ENCODE measurements around the gene AHNAK.

Gene AHNAK

DNA sequence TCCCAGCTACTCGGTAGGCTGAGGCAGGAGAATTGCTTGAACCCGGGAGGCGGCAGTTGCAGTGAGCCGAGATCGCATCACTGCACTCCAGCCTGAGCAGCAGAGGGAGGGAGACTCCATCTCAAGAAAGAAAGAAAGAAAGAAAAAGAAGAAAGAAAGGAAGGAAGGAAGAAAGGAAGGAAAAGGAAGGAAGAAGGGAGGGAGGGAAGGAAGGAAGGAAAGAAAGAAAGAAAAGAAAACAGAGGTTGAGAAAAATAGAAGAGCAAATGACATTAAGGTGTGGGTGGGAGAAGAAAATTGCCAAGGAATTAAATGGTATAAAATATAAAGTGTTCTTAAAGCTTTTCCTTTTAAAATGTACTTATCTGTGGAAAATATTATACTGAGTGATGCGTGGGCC lies 49.9 kb downstream of the AHNAK start:
- Histone ChIP-seq H3K36me3 (ENCODE audit: control insufficient read depth in 2 of 2, insufficient read depth in 2 of 2, low read length in 2 of 2) (no peaks in the 10 kb centered on the region), H3K9me3 (ENCODE audit: control insufficient read depth in 2 of 2, low read length in 2 of 2) (no peaks in the 10 kb centered on the region), H3K4me1 (ENCODE audit: control insufficient read depth in 2 of 2, insufficient read depth in 2 of 2, low read length in 2 of 2) (peaks cover 12 to 26% of the 10 kb centered on the region in 2 donors), H3K4me3 (ENCODE audit: low read length in 2 of 2) (no peak overlapping the region), H3K27me3 (ENCODE audit: control insufficient read depth in 2 of 2, insufficient read depth in 2 of 2, low read length in 2 of 2) (no peaks in the 10 kb centered on the region), H3K27ac (ENCODE audit: low read depth in 2 of 2, low read length in 2 of 2) (peak overlapping the region in 1 of 2 donors; percentile 51), H3K9ac (ENCODE audit: low read depth in 1 of 2, low read length in 2 of 2) (peak overlapping the region in 1 of 2 donors; percentile 26)

DNA sequence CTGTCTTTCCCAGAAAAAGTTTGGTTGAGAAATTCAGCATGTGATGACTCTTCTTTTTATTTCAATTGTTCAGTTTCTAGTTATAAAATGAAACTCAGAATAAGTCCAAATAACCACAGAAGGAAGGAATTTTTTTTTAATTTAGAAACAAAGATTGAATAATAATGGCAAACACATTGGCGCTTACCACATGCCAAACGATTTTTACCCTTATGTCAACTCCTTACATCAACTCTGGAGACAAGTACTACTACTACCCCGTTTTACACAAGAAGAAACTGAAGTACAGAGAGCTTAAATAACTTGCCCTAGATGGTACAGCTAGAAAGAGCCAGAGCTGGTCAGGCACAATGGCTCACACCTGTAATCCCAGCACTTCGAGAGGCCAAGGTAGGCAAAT lies 52.4 kb downstream of the AHNAK start:
- Histone ChIP-seq H3K4me3 (ENCODE audit: low read length in 2 of 2) (no peak overlapping the region), H3K4me1 (ENCODE audit: control insufficient read depth in 2 of 2, insufficient read depth in 2 of 2, low read length in 2 of 2) (peaks cover 3 to 13% of the 10 kb centered on the region in 2 donors)

DNA sequence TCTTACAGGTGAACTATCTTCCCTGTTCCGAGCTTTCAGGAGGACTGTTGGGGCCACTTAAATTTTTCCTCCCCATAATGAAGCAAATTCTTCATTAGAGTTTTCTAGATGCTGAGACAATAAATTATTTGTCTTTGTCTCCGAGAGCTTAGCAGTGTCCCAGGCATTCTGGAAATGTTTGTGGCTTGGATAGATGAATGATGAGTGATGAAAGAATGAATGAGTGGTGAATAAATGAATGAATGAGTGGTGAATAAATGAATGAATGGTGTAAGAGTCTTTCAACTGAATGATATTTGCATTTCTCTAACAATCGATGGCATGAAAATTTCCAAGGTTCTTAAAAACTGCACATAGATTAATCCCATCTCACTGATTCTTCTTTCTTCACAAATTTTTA lies 52.8 kb downstream of the AHNAK start:
- Histone ChIP-seq H3K27me3 (ENCODE audit: control insufficient read depth in 2 of 2, insufficient read depth in 2 of 2, low read length in 2 of 2) (no peaks in the 10 kb centered on the region), H3K9ac (ENCODE audit: low read depth in 1 of 2, low read length in 2 of 2) (no peak overlapping the region), H3K4me3 (ENCODE audit: low read length in 2 of 2) (no peak overlapping the region), H3K36me3 (ENCODE audit: control insufficient read depth in 2 of 2, insufficient read depth in 2 of 2, low read length in 2 of 2) (no peaks in the 10 kb centered on the region), H3K9me3 (ENCODE audit: control insufficient read depth in 2 of 2, low read length in 2 of 2) (no peaks in the 10 kb centered on the region), H3K27ac (ENCODE audit: low read depth in 2 of 2, low read length in 2 of 2) (no peak overlapping the region), H3K4me1 (ENCODE audit: control insufficient read depth in 2 of 2, insufficient read depth in 2 of 2, low read length in 2 of 2) (peaks cover 3 to 10% of the 10 kb centered on the region in 2 donors)

More for the DNA sequence above, 52.4 kb downstream of the AHNAK start:
- no peak overlapping the region for H3K27ac ChIP-seq (ENCODE audit: low read depth in 2 of 2, low read length in 2 of 2)
- H3K9me3 ChIP-seq (ENCODE audit: control insufficient read depth in 2 of 2, low read length in 2 of 2): no peaks in the 10 kb centered on the region
- H3K27me3 ChIP-seq (ENCODE audit: control insufficient read depth in 2 of 2, insufficient read depth in 2 of 2, low read length in 2 of 2): no peaks in the 10 kb centered on the region
- H3K9ac ChIP-seq (ENCODE audit: low read depth in 1 of 2, low read length in 2 of 2): no peak overlapping the region
- no peaks in the 10 kb centered on the region for H3K36me3 ChIP-seq (ENCODE audit: control insufficient read depth in 2 of 2, insufficient read depth in 2 of 2, low read length in 2 of 2)

DNA sequence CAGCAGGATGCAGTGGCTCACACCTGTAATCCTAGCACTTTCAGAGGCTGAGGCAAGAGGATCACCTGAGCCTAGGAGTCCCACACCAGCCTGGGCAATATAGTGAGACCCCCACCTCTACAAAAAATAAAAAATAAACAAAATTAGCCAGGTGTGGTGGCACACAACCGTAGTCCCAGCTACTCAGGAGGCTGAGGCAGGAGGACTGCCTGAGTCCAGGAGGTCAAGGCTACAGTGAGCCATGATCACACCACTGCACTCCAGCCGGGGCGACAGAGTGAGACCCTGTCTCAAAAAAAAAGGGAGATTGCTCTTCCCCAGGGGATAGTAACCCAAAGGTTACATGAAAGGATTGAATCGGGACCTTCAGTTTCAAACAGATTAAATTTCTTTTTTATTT lies 54.0 kb downstream of the AHNAK start:
- Histone ChIP-seq H3K27ac (ENCODE audit: low read depth in 2 of 2, low read length in 2 of 2) (no peak overlapping the region), H3K27me3 (ENCODE audit: control insufficient read depth in 2 of 2, insufficient read depth in 2 of 2, low read length in 2 of 2) (no peaks in the 10 kb centered on the region), H3K4me1 (ENCODE audit: control insufficient read depth in 2 of 2, insufficient read depth in 2 of 2, low read length in 2 of 2) (peaks cover 3 to 8% of the 10 kb centered on the region in 2 donors), H3K9ac (ENCODE audit: low read depth in 1 of 2, low read length in 2 of 2) (no peak overlapping the region), H3K9me3 (ENCODE audit: control insufficient read depth in 2 of 2, low read length in 2 of 2) (no peaks in the 10 kb centered on the region), H3K36me3 (ENCODE audit: control insufficient read depth in 2 of 2, insufficient read depth in 2 of 2, low read length in 2 of 2) (no peaks in the 10 kb centered on the region), H3K4me3 (ENCODE audit: low read length in 2 of 2) (no peak overlapping the region)

DNA sequence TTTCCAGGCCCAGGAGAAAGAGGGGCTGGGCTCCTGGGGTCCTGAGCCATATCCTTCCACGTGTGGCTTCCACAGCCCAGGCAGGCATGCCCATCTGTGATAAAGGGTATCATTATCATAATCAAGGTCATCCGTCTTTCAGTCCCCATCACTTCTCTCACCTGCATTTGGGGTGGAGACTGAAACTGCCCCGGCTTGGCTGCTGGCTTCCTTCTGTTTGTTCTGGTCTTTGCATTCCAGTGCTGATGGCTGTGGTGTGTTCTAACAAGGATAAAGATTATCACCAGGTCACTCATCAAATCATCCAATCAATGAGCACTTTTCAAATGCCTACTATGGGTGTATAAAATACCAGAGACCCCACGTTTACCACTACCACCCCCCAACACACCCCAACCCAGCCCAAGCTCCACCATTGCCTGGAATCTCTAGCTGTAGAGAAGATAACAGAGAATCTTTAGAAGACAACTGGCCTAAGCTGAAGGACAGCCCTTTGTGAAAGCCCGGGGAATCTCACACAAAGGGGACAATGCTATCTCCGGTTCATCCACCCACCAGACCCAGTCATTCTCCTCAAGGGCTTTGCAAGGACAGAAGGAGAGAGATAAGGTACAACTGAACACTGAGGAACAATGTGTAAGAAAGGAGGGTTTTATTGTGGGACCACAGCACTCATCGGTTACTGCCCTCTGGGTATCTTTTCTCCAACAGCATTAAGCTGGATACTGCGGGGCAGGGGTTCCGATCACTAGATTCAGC lies 54.9 kb downstream of the AHNAK start:
- Histone ChIP-seq H3K4me3 (ENCODE audit: low read length in 2 of 2) (no peak overlapping the region), H3K36me3 (ENCODE audit: control insufficient read depth in 2 of 2, insufficient read depth in 2 of 2, low read length in 2 of 2) (no peaks in the 10 kb centered on the region), H3K27me3 (ENCODE audit: control insufficient read depth in 2 of 2, insufficient read depth in 2 of 2, low read length in 2 of 2) (no peaks in the 10 kb centered on the region)

DNA sequence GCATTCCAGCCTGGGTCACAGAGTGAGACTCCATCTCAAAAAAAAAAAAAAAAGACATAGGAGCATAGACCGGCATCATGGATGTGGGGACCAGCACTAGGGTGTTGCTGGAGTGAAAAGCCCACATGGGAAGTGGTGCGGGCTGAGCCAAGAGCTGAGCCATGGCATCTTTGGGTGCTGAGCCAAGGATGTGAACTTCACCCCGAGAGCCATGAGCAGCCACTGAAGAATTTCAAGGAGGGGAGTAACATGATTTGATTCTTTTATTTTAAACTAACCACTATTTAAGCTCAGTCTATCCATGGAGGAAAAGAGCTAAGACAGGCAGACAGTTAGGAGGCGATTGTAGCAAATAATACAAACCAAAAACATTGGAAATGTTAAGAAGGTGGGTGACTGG lies 57.4 kb downstream of the AHNAK start:
- Histone ChIP-seq H3K27ac (ENCODE audit: low read depth in 2 of 2, low read length in 2 of 2) (no peak overlapping the region), H3K4me3 (ENCODE audit: low read length in 2 of 2) (no peak overlapping the region), H3K27me3 (ENCODE audit: control insufficient read depth in 2 of 2, insufficient read depth in 2 of 2, low read length in 2 of 2) (no peaks in the 10 kb centered on the region)

More for the DNA sequence above, 54.9 kb downstream of the AHNAK start:
- Histone ChIP-seq H3K9me3 (ENCODE audit: control insufficient read depth in 2 of 2, low read length in 2 of 2) (no peaks in the 10 kb centered on the region), H3K27ac (ENCODE audit: low read depth in 2 of 2, low read length in 2 of 2) (no peak overlapping the region), H3K9ac (ENCODE audit: low read depth in 1 of 2, low read length in 2 of 2) (no peak overlapping the region), H3K4me1 (ENCODE audit: control insufficient read depth in 2 of 2, insufficient read depth in 2 of 2, low read length in 2 of 2) (peaks cover 0 to 2% of the 10 kb centered on the region in 2 donors)

DNA sequence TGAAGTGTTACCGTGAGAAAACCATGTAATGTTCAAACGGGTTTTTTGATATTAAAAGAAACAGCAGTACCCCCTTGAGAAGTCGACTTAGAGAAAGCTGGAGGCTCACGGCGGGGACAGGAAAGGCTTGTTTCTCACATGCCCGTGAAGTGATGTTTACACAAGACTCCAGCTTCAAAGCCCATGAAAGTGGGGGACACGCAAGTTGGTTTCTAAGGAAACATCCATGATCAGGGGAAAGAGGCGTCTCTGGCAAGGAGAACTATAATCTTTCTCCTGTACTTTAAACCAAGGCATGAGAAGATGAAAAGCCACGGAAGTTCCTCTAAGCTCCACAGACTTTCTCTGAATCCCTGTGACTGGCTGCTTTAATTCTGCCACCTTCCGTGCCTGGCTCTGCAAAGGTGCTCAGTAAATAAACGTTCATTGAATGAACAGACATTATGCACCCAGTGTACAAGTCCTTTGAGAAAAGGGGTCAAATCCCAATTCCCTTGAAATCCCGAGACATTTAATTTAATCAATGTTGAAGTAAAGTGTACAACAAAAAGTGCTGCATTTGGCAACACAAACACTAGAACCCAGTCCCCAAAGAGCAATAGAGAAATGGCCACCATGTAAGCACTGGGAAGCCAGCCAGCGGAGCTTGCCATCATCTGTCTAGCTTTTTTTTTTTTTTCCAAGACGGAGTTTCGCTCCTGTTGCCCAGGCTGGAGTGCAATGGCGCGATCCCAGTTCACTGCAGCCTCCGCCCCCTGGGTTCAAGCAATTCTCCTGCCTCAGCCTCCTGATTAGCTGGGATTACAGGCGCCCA lies 58.7 kb downstream of the AHNAK start:
- Histone ChIP-seq H3K36me3 (ENCODE audit: control insufficient read depth in 2 of 2, insufficient read depth in 2 of 2, low read length in 2 of 2) (no peaks in the 10 kb centered on the region), H3K4me1 (ENCODE audit: control insufficient read depth in 2 of 2, insufficient read depth in 2 of 2, low read length in 2 of 2) (no peaks in the 10 kb centered on the region), H3K27me3 (ENCODE audit: control insufficient read depth in 2 of 2, insufficient read depth in 2 of 2, low read length in 2 of 2) (no peaks in the 10 kb centered on the region), H3K27ac (ENCODE audit: low read depth in 2 of 2, low read length in 2 of 2) (no peak overlapping the region), H3K9ac (ENCODE audit: low read depth in 1 of 2, low read length in 2 of 2) (no peak overlapping the region), H3K9me3 (ENCODE audit: control insufficient read depth in 2 of 2, low read length in 2 of 2) (no peaks in the 10 kb centered on the region), H3K4me3 (ENCODE audit: low read length in 2 of 2) (no peak overlapping the region)

More for the DNA sequence above, 57.4 kb downstream of the AHNAK start:
- H3K9ac ChIP-seq (ENCODE audit: low read depth in 1 of 2, low read length in 2 of 2): no peak overlapping the region
- H3K4me1 ChIP-seq (ENCODE audit: control insufficient read depth in 2 of 2, insufficient read depth in 2 of 2, low read length in 2 of 2): no peaks in the 10 kb centered on the region
- H3K9me3 ChIP-seq (ENCODE audit: control insufficient read depth in 2 of 2, low read length in 2 of 2): no peaks in the 10 kb centered on the region
- H3K36me3 ChIP-seq (ENCODE audit: control insufficient read depth in 2 of 2, insufficient read depth in 2 of 2, low read length in 2 of 2): no peaks in the 10 kb centered on the region

DNA sequence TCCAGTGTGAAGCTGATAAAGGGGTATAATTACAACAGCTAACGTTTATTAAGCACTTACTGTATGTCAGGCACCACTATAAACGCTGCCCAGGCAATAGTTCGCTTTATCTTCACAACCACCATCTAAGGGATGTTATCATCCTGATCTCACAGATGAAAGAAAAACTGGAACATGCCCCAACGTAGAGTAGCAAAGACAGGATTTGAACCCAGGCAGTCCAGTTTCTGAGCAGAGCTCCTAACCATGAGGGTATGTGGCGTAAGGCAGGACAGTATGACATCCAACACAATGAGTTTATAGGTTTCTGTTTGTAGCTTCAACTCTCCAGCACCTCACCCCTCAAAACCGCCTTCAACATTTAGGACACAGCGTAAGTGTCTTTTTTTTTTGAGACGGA lies 59.5 kb downstream of the AHNAK start:
- Histone ChIP-seq H3K27me3 (ENCODE audit: control insufficient read depth in 2 of 2, insufficient read depth in 2 of 2, low read length in 2 of 2) (no peaks in the 10 kb centered on the region), H3K27ac (ENCODE audit: low read depth in 2 of 2, low read length in 2 of 2) (no peak overlapping the region), H3K9me3 (ENCODE audit: control insufficient read depth in 2 of 2, low read length in 2 of 2) (no peaks in the 10 kb centered on the region), H3K9ac (ENCODE audit: low read depth in 1 of 2, low read length in 2 of 2) (no peak overlapping the region), H3K4me3 (ENCODE audit: low read length in 2 of 2) (no peak overlapping the region), H3K36me3 (ENCODE audit: control insufficient read depth in 2 of 2, insufficient read depth in 2 of 2, low read length in 2 of 2) (no peaks in the 10 kb centered on the region), H3K4me1 (ENCODE audit: control insufficient read depth in 2 of 2, insufficient read depth in 2 of 2, low read length in 2 of 2) (no peaks in the 10 kb centered on the region)

DNA sequence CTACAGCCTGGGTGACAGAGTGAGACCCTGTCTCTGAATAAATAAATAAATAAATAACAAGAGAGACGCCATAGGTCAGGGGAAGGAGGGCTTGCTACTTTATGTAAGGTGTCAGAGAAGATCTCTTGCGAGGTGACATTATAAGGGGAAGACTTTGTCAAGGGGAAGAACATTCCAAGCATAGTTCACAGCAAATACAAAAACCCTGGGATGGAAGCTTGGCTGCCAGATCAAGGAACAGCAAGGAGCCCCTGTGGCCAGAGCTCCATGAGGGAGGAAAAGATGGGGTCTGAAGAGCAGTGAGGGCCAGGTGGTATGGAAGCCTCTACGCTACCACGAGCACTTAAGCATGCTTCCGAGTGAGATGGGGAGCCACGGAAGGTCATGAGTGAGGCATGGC lies 62.3 kb downstream of the AHNAK start:
- no peaks in the 10 kb centered on the region for H3K27me3 ChIP-seq (ENCODE audit: control insufficient read depth in 2 of 2, insufficient read depth in 2 of 2, low read length in 2 of 2)
- no peaks in the 10 kb centered on the region for H3K36me3 ChIP-seq (ENCODE audit: control insufficient read depth in 2 of 2, insufficient read depth in 2 of 2, low read length in 2 of 2)
- H3K9me3 ChIP-seq (ENCODE audit: control insufficient read depth in 2 of 2, low read length in 2 of 2): no peaks in the 10 kb centered on the region
- no peak overlapping the region for H3K4me3 ChIP-seq (ENCODE audit: low read length in 2 of 2)
- H3K4me1 ChIP-seq (ENCODE audit: control insufficient read depth in 2 of 2, insufficient read depth in 2 of 2, low read length in 2 of 2): no peaks in the 10 kb centered on the region
- H3K9ac ChIP-seq (ENCODE audit: low read depth in 1 of 2, low read length in 2 of 2): no peak overlapping the region
- H3K27ac ChIP-seq (ENCODE audit: low read depth in 2 of 2, low read length in 2 of 2): no peak overlapping the region

DNA sequence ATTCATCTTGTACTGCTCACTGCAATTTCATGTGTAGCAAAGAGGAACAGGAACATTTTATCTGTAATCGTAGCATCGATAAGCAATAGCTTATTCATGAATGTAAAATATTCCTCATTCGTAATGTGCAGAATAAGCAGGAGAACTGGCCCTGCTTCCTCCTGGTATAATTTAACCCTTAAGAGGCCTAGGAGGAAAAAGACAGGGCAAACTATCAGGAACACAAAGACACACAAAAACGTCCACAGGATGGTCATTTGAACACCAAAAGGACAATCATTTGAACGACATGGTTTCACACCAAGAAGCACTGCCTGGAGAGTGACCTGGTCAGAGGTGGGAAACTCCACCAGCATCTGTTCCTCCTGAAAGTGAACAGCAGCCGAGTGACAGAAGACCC lies 63.9 kb downstream of the AHNAK start:
- Histone ChIP-seq H3K36me3 (ENCODE audit: control insufficient read depth in 2 of 2, insufficient read depth in 2 of 2, low read length in 2 of 2) (no peaks in the 10 kb centered on the region), H3K4me1 (ENCODE audit: control insufficient read depth in 2 of 2, insufficient read depth in 2 of 2, low read length in 2 of 2) (no peaks in the 10 kb centered on the region), H3K9me3 (ENCODE audit: control insufficient read depth in 2 of 2, low read length in 2 of 2) (no peaks in the 10 kb centered on the region), H3K9ac (ENCODE audit: low read depth in 1 of 2, low read length in 2 of 2) (no peak overlapping the region), H3K27me3 (ENCODE audit: control insufficient read depth in 2 of 2, insufficient read depth in 2 of 2, low read length in 2 of 2) (no peaks in the 10 kb centered on the region), H3K27ac (ENCODE audit: low read depth in 2 of 2, low read length in 2 of 2) (no peak overlapping the region), H3K4me3 (ENCODE audit: low read length in 2 of 2) (no peak overlapping the region)

Measured in mucosa of rectum (tissue), 2 donors.